ENCODE measurements around the gene FRAS1.

Gene FRAS1

DNA sequence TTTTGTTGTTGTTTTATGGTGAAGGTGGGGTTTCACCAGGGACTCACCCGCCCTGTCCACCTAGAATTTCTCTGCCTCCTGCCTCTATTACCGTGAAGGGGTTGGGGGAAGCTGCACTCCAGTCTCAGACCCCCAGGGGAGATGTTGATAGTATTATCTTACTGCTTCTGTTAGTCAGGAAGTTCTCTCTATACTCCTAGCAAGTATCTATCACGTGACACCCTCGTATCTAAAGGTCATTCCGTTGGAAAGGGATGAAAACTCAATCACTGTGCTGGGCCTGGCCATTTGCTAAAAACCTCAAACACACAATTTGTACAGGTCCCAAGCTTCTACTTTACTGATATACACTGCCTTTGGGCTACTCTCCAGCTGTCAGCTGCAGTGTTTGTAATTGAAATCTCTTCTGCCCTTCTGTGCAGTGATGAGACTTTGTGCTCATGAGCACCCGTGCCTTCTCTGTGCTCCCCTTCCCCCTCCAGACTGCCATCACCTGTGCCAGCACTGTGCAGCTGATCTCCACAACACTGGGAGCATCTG, 306.0 kb downstream of the FRAS1 start:
- DNase-seq (ENCODE audit: low read depth, low spot score) = no peak

GRCh38 chr4:78369679-78370078, 312.6 kb downstream of the FRAS1 start:
- peak; percentile 54 for DNase-seq (ENCODE audit: low read depth, low spot score)

- DNase-seq (ENCODE audit: low read depth, low spot score) = no peak
These were observed 313.7 kb downstream of the FRAS1 start for GRCh38 chr4:78370631-78371372.

DNA sequence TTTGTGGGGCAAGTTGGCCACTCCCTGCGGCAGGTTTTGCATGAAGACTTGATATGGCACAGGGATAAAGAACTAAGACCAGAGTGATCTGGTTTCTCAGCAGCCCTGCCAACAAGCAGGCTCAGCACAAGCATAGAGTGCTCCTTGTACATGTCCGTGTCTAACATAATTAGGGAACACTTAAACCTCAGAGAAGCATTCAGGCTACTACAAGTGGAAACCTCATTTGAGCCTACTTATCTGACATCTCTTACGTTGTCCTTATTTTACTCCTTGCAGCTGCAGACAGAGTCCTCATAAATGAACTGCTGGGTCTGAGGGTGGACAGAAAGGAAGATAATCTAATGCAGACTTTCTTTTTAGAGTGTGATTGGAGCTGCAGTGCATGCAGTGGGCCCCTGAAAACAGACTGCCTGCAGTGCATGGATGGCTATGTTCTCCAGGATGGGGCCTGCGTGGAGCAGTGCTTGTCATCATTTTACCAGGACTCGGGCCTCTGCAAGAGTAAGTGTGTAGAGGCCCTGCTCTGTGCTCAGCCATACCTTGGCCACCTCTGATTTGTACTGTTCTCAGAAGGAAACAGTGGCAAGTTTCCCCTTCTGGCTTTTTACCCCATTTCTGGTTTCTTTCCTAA, 315.3 kb downstream of the FRAS1 start:
- no peak for DNase-seq (ENCODE audit: low read depth, low spot score)

- no peak for DNase-seq (ENCODE audit: low read depth, low spot score)
These were observed 320.4 kb downstream of the FRAS1 start for GRCh38 chr4:78377555-78377954.

GRCh38 chr4:78379040-78379439, 321.9 kb downstream of the FRAS1 start:
- no peak for DNase-seq (ENCODE audit: low read depth, low spot score)

- no peak for DNase-seq (ENCODE audit: low read depth, low spot score)
These were observed 323.0 kb downstream of the FRAS1 start for GRCh38 chr4:78379991-78380729.

GRCh38 chr4:78386679-78387078, 329.6 kb downstream of the FRAS1 start:
- no peak for DNase-seq (ENCODE audit: low read depth, low spot score)

GRCh38 chr4:78395642-78396041, 338.5 kb downstream of the FRAS1 start:
- DNase-seq (ENCODE audit: low read depth, low spot score) = no peak

GRCh38 chr4:78396613-78397291, 339.6 kb downstream of the FRAS1 start:
- no peak for DNase-seq (ENCODE audit: low read depth, low spot score)

- no peak for DNase-seq (ENCODE audit: low read depth, low spot score)
These were observed 340.1 kb downstream of the FRAS1 start for GRCh38 chr4:78397292-78397630.

DNA sequence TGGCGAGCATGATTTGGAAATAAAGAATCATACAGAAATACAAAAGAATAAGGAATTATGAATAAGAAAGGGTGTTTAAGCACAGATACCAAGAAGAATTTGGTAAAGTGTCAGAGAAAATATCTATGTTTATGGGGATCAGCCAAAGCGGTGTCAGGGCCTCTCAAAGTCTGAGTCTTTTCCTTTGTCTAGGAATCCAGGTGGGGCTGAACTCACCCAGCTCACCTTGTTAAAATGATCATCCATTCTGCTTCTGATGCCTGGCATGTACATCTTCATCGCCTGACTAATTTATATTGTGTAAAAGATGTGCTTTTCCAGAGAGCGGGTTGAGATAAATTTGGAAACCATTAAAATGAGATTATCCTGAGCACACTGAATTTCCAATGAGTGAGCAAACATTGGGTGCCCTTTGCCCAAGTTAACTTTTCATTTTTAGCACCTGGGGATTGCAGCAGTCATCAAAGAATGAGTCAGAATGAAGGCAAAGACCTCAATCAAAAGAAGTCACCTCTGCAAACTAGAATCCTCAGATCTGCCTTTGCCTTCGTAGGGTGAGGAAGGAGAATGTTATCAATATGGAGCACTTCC, 352.6 kb downstream of the FRAS1 start:
- DNase-seq (ENCODE audit: low read depth, low spot score) = no peak

DNA sequence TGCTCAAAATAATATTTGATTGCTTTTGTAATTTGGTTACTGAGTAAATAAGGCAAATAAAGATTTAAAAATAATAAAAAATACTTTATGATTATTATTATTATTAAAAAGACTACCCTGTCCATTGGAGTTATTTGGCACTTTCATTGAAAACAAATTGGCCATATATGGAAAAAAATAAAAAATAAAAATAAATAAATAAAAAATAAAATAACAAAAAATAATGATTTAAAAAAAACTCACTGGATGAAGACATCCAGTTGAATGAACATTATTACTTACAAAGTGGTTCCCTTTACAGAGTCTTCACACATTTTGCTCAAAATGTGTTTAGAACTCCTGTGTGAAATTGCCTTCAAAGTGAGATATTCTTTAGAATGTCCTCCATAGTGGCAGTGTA, 353.1 kb downstream of the FRAS1 start:
- no peak for DNase-seq (ENCODE audit: low read depth, low spot score)

- no peak for DNase-seq (ENCODE audit: low read depth, low spot score)
These were observed 353.6 kb downstream of the FRAS1 start for GRCh38 chr4:78410676-78411075.

GRCh38 chr4:78414116-78414515, 357.0 kb downstream of the FRAS1 start:
- no peak for DNase-seq (ENCODE audit: low read depth, low spot score)

DNA sequence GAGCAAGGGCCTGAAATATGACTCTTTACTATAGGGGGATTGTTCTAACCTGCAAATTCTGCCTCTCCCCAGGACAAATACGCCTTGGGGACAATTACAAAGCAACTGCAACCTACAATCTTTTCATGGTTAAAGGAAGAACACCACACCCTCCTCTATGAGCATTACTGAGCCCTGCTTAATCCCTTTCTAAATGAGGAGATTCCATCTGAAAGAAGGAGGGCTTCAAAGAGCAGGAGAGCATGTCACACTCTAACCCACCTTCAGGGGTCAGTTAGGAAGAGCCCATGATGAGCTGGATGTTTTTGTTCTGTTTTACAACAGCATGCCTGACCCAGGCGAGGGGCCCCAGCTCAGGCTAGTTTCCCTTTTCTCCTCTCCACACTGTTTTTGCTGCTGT, 360.5 kb downstream of the FRAS1 start:
- DNase-seq (ENCODE audit: low read depth, low spot score) = no peak

DNA sequence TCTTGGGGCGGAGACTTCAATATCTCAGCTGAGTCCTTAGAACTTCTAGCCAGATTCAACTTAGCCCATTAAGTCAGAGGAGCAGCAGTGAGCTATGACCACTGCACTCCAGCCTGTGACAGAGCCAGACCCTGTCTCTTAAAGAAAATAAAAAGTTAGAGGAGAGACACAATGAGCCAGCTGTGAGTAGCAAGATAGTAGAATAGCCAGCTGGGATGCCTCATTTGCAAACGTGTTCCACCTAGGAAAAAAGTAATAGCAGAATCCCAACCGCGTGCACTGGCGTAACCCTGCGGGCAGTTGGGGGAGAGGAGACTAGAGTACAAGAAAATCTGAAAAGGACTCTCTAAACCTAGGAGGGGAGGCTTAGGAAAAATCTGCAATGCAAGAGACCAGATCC, 361.3 kb downstream of the FRAS1 start:
- no peak for DNase-seq (ENCODE audit: low read depth, low spot score)

GRCh38 chr4:78423790-78424189, 366.7 kb downstream of the FRAS1 start:
- DNase-seq (ENCODE audit: low read depth, low spot score) = no peak

GRCh38 chr4:78424461-78424860, 367.3 kb downstream of the FRAS1 start:
- no peak for DNase-seq (ENCODE audit: low read depth, low spot score)

GRCh38 chr4:78426972-78427371, 369.8 kb downstream of the FRAS1 start:
- DNase-seq (ENCODE audit: low read depth, low spot score) = no peak

DNA sequence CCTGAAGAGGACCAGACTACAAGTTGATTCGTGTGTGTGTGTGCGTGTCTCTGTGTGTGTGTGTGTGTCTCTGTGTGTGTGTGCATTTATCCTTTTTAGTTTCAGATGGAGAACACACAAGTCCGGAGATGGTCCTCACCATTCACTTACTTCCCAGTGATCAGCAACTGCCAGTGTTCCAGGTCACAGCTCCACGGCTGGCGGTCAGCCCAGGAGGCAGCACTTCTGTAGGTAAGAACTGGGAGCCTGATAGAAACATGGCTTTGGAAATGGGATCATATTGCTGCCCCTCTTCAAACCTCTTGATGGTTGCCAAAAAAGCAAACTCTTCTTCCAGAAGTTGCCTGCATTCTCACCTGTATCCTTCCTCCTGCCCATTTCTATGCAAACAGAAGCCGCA, 371.9 kb downstream of the FRAS1 start:
- DNase-seq (ENCODE audit: low read depth, low spot score) = no peak

- DNase-seq (ENCODE audit: low read depth, low spot score) = no peak
These were observed 375.8 kb downstream of the FRAS1 start for GRCh38 chr4:78432896-78433295.

All from smooth muscle cell of the brain vasculature (primary cell).